Naive thymus-derived CD8-positive, alpha-beta T cell (primary cell): ENCODE data around the gene FBXL14. TPM values are rescaled to one million over a fixed set of nuclear protein-coding genes. Genes with fewer than 3 reads are reported as not detected.
"Not testable (repeated sequence)": the region's sequence is repeated elsewhere in the genome, so short reads cannot be mapped to it uniquely, and the experiment has no call there.

ENCODE experiments used
- ATAC-seq, 2 donors: fragments of 150-1000 bp; cut with Tn5 transposase in 1 of 2; sonication (Bioruptor Pico), chemical (Tn5 transposase) in 1 of 2; 1 replicate in 1 of 2; 2 replicates in 1 of 2; pipeline ENCODE4 v1.10.0; 2021; ENCODE audit warnings: mild to moderate bottlenecking in 2 of 2, moderate library complexity in 2 of 2
- POLR2A ChIA-PET: fragments of 350-600 bp; sonication (Branson Sonifier 250); formaldehyde crosslinking; loops from one replicate; lab custom pipeline; 2021; ENCODE audit warnings: antibody characterized with exemption; lab: Charles Lee
- DNase-seq, 10 donors: peaks; one replicate each; pipeline versions ENCODE4 v3.0.0 to v3.0.0-alpha.2; 2020 to 2022
- H3K27ac Mint-ChIP-seq, 10 donors: one replicate each; pipeline ENCODE4 v1.8.0; 2020 to 2022; ENCODE audit warnings: mild to moderate bottlenecking in 10 of 10, mixed read lengths in 10 of 10, moderate library complexity in 4 of 10, inconsistent platforms in 1 of 10
- H3K27me3 Mint-ChIP-seq, 5 donors: one replicate each; pipeline ENCODE4 v1.8.0; 2021 to 2022; ENCODE audit warnings: mixed read lengths in 5 of 5
- H3K36me3 Mint-ChIP-seq, 3 donors: one replicate each; pipeline ENCODE4 v1.8.0; 2020 to 2022; ENCODE audit warnings: mixed read lengths in 3 of 3, mild to moderate bottlenecking in 2 of 3, inconsistent platforms in 1 of 3
- H3K4me1 Mint-ChIP-seq, 4 donors: one replicate each; pipeline ENCODE4 v1.8.0; 2021 to 2022; ENCODE audit warnings: mixed read lengths in 4 of 4
- H3K4me3 Mint-ChIP-seq, 10 donors: one replicate each; pipeline ENCODE4 v1.8.0; 2020 to 2022; ENCODE audit warnings: mild to moderate bottlenecking in 10 of 10, mixed read lengths in 10 of 10, moderate library complexity in 6 of 10, inconsistent platforms in 1 of 10
- H3K9me3 Mint-ChIP-seq, 9 donors: one replicate each; pipeline ENCODE4 v1.8.0; 2020 to 2022; ENCODE audit warnings: mixed read lengths in 9 of 9, mild to moderate bottlenecking in 3 of 9, inconsistent platforms in 1 of 9, moderate library complexity in 1 of 9
- polyA plus RNA-seq, 3 donors: library from polyadenylated mRNA; unstranded; fragments of 300-500 nt; fragmentation: Illumina TruSeq; gene quantifications; one replicate each; pipeline ENCODE4 v1.2.3, GENCODE V29; 2021
- total RNA-seq, 8 experiments: library from RNA in 2 of 8; stranded (reverse) in 2 of 8; gene quantifications; one replicate each; pipeline ENCODE4 v1.2.3 and lab custom pipeline; 2021 to 2026

FBXL14 gene
- total and polyA plus RNA-seq, 5 experiments from 2014 or later: 12.1 to 38.8 (median 24.5) TPM

DNA sequence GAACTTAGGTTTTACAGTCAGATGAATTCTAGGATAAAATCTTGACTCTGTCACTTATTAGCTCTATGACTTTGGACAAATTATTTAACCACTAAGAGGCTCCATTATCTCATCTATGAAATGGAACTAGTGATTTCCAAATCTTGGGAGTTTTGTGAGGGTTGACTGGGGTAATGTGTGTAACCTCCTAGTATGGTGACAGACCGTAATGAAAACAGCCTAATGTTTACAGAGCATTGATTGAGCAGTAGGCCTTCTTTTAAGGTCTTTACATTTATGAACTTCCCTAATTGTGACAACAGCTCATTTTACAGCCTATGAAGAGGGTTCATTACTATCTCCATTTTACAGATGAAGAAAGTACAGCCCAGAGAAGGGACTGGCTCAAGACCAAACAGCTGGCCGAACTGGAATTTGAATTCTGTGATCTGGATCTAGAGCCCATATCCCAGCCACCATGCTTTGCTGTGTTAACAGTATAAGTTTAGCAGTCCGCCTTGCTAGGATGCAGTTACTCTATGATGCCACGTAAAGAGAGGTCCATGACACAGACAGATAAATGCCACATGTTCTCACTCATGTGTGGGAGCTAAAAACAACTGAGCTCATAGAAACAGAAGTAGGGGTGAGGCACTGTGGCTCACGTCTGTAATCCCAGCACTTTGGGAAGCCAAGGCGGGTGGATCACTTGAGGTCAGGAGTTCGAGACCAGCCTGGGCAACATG is 9.1 kb upstream of the FBXL14 start:
- POLR2A ChIA-PET: interaction anchor here (0.9 to 3.5 kb wide), 4 partner anchors 10 to 494 kb away, joined by 4 to 62 read pairs (median 10); partner anchors contain the start of gene FBXL14
- ATAC-seq (no peak), DNase-seq (no peak)
- peaks cover 0 to 4% (median 0%) of the 10 kb centered on the region in 5 donors for H3K27me3 Mint-ChIP-seq
- H3K4me3 Mint-ChIP-seq: peak overlapping the region in 7 of 10 donors; percentile 26 to 97 (median 49)
- H3K9me3 Mint-ChIP-seq: no peaks in the 10 kb centered on the region
- H3K36me3 Mint-ChIP-seq: no peaks in the 10 kb centered on the region
- peak overlapping the region in 8 of 10 donors; percentile 44 to 99 (median 97) for H3K27ac Mint-ChIP-seq
- peaks cover 17 to 38% (median 33%) of the 10 kb centered on the region in 4 donors for H3K4me1 Mint-ChIP-seq

- DNase-seq, ATAC-seq, H3K9me3 Mint-ChIP-seq, H3K27me3 Mint-ChIP-seq, H3K36me3 Mint-ChIP-seq: not testable (repeated sequence)
- peak overlapping the region in 7 of 10 donors; percentile 32 to 97 (median 50) for H3K4me3 Mint-ChIP-seq
- POLR2A ChIA-PET: interaction anchor here (0.9 to 3.5 kb wide), 7 partner anchors 9 to 493 kb away, joined by 3 to 62 read pairs (median 6); partner anchors contain the start of gene FBXL14
- peaks cover 18 to 38% (median 33%) of the 10 kb centered on the region in 4 donors for H3K4me1 Mint-ChIP-seq
- H3K27ac Mint-ChIP-seq: peak overlapping the region in 9 of 10 donors; percentile 97 to 99 (median 98)
Observed at GRCh38 chr12:1602706-1603105, 8.3 kb upstream of the FBXL14 start.

DNA sequence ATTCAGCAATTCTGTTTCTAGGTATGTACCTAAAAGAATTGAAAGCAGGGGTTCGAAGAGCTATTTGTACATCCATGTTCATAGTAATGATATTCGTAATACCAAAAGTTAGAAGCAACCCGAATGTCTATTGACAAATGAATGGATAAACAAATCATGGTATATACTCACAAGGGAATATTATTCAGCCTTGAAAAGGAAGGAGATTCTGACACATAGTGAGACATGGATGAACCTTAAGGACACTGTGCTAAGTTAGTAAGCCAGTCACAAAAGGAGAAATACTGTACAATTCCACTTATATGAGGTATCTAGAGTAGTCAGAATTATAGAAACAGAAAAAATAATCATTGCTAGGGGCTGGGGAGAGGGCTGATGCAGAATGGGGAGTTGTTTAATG is 4.4 kb upstream of the FBXL14 start:
- POLR2A ChIA-PET: interaction anchor here (1.2 kb wide), 1 partner anchor 11 kb away, joined by 3 read pairs; no protein-coding TSS in a partner anchor
- DNase-seq: no peak
- H3K9me3 Mint-ChIP-seq: no peaks in the 10 kb centered on the region
- ATAC-seq: no peak
- H3K4me1 Mint-ChIP-seq: peaks cover 16 to 37% (median 35%) of the 10 kb centered on the region in 4 donors
- H3K36me3 Mint-ChIP-seq: no peaks in the 10 kb centered on the region
- H3K27ac Mint-ChIP-seq: peak overlapping the region in 3 of 10 donors; percentile 4 to 67 (median 4)
- no peaks in the 10 kb centered on the region for H3K27me3 Mint-ChIP-seq
- H3K4me3 Mint-ChIP-seq: no peak overlapping the region

DNA sequence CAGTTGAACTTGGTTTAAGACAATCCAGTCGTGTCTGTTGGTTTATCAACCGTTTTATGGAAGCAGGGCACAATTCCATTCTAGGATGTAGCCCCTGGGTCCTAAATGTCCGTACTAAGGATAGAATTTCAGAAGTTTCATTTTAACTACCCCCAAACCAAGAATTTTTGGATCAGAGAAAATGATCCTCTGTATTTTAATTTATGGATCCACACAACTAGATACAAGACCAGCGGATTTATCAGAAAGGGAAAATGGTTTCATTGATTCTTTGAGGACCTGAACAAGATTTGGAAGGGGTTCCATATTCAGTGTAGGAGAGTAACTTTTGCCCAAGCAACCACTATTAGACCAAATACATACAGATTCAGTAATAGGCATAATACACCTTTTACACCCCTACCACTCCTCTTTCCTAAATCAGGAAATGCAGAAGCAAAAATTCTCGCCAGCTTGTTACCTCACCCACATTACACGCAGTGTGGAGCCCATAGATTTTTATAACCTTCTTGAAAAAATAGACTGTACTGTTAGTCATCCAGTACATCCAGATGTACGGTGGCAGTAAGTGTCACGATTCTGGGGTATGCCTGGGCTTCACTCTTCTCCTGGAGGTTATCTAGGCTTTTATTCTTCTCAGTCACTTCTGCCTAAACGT is 1.4 kb upstream of the FBXL14 start:
- Mint-ChIP-seq H3K4me1 (peaks cover 21 to 42% (median 39%) of the 10 kb centered on the region in 4 donors), H3K9me3 (no peaks in the 10 kb centered on the region), H3K36me3 (peaks cover 0 to 3% (median 0%) of the 10 kb centered on the region in 3 donors), H3K4me3 (peak overlapping the region; percentile 86 to 97 (median 94)), H3K27ac (peak overlapping the region; percentile 91 to 99 (median 97)), H3K27me3 (no peaks in the 10 kb centered on the region)
- no peak for DNase-seq
- POLR2A ChIA-PET: interaction anchor here (1.5 kb wide), 1 partner anchor 646 kb away, joined by 6 read pairs; the partner anchor contains the start of gene RAD52
- no peak for ATAC-seq

GRCh38 chr12:1595026-1595561 is 713 bp upstream of the FBXL14 start:
- POLR2A ChIA-PET: interaction anchor here (1.0 to 3.6 kb wide), 4 partner anchors 8 to 844 kb away, joined by 4 to 62 read pairs (median 10); partner anchors contain the start of gene RAD52
- Mint-ChIP-seq H3K27ac (peak overlapping the region; percentile 91 to 99 (median 97)), H3K36me3 (peaks cover 0 to 7% (median 0%) of the 10 kb centered on the region in 3 donors), H3K27me3 (no peaks in the 10 kb centered on the region), H3K4me3 (peak overlapping the region; percentile 86 to 97 (median 94)), H3K9me3 (no peaks in the 10 kb centered on the region), H3K4me1 (peaks cover 25 to 49% (median 45%) of the 10 kb centered on the region in 4 donors)
- DNase-seq (peak in 1 of 10 donors; percentile 23), ATAC-seq (peak in 1 of 2 donors; percentile 4)

DNA sequence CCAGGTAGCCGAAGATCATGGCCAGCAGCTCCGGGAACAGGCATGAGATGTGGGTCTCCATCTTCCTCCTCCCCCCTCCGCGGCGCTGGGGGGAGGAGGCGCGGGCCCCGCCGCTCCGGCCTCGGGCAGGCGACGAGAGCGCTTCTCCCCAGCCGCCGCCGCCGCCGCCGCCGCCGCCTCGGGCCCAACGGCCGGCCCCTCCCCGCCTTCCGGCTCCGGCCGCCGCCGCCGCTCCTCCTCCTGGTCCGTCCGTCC is 448 bp downstream of the FBXL14 start:
- POLR2A ChIA-PET: interaction anchor here (0.8 to 3.6 kb wide), 9 partner anchors 9 to 644 kb away, joined by 3 to 62 read pairs (median 6); partner anchors contain the start of gene RAD52
- H3K27me3 Mint-ChIP-seq: no peaks in the 10 kb centered on the region
- no peak for DNase-seq
- H3K4me3 Mint-ChIP-seq: peak overlapping the region; percentile 87 to 97 (median 95)
- H3K27ac Mint-ChIP-seq: peak overlapping the region in 6 of 10 donors; percentile 82 to 97 (median 92)
- peaks cover 0 to 11% (median 0%) of the 10 kb centered on the region in 3 donors for H3K36me3 Mint-ChIP-seq
- peaks cover 29 to 58% (median 55%) of the 10 kb centered on the region in 4 donors for H3K4me1 Mint-ChIP-seq
- no peaks in the 10 kb centered on the region for H3K9me3 Mint-ChIP-seq
- ATAC-seq: no peak

DNA sequence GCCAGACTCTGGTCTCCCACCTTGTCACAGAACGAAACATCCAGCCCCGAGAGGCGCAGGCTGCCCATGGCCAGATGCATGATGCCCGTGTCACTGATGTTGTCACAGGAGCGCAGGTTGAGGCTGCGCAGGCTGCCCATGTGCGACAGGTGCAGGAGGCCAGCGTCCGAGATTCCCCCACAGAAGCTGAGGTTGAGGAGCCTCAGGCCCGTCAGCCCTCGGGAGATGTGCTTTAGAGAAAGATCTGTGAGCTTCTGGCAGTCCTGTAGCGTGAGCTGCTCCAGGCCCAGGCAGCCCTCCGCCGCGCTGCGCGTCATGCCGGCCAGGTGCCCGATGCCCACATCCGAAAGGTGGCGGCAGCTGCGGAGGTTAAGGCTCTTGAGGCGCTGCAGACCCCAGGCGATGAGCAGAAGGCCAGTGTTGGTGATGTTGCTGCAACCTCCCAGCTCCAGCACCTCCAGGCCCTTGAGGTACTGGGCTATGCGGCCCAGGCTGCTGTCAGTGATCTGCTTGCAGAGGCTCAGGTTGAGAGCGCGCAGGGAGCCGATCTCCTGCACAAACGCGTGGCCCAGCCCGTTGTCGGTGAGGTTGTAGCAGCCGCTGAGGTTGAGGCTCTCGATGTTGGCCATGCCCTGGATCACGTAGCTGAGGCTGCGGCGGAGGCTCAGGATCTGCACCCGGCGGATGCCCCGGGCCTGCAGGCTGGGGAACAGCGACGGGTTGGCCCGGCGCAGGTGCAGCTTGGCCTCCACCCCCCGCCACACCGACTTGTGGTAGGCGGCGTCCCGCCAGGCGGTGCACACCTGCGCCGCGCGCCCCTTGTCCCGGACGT is 991 bp downstream of the FBXL14 start:
- H3K9me3 Mint-ChIP-seq: no peaks in the 10 kb centered on the region
- POLR2A ChIA-PET: interaction anchor here (0.8 to 3.6 kb wide), 13 partner anchors 9 to 841 kb away, joined by 3 to 62 read pairs (median 6); partner anchors contain the start of genes RAD52 and WNK1
- DNase-seq (peak; percentile 44 to 80 (median 60)), ATAC-seq (peak; percentile 42 to 46)
- no peaks in the 10 kb centered on the region for H3K27me3 Mint-ChIP-seq
- peak overlapping the region; percentile 66 to 97 (median 94) for H3K27ac Mint-ChIP-seq
- peak overlapping the region; percentile 87 to 97 (median 95) for H3K4me3 Mint-ChIP-seq
- peaks cover 35 to 63% (median 60%) of the 10 kb centered on the region in 4 donors for H3K4me1 Mint-ChIP-seq
- peaks cover 0 to 16% (median 0%) of the 10 kb centered on the region in 3 donors for H3K36me3 Mint-ChIP-seq

GRCh38 chr12:1592444-1593173 is 1.8 kb downstream of the FBXL14 start:
- Mint-ChIP-seq H3K27me3 (no peaks in the 10 kb centered on the region), H3K27ac (peak overlapping the region; percentile 66 to 97 (median 94)), H3K4me3 (peak overlapping the region; percentile 87 to 97 (median 95)), H3K4me1 (peaks cover 38 to 71% (median 68%) of the 10 kb centered on the region in 4 donors), H3K36me3 (peaks cover 0 to 18% (median 0%) of the 10 kb centered on the region in 3 donors), H3K9me3 (no peaks in the 10 kb centered on the region)
- POLR2A ChIA-PET: interaction anchor here (1.1 to 3.6 kb wide), 11 partner anchors 9 to 841 kb away, joined by 4 to 62 read pairs (median 6); partner anchors contain the start of genes RAD52 and WNK1
- DNase-seq: peak; percentile 15 to 86 (median 52)
- peak; percentile 13 to 35 for ATAC-seq

DNA sequence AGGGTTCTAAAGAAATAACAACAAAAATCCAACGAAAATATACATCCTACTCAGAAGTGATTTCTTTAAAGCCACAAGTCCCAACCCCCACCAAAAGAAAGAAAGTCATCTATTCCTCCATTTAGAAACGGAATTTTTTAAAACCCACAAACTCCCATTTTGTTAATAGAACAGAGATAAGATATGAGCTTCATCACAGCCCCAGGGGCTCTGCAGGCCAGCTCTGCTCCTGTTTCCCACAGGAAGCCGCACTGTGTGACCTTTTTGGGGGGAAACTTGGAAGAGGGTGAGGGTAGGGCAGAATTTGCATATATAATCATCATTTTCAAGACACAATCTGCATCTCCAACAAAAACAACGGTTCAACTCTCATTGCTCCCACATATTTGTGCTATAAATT is 2.8 kb downstream of the FBXL14 start:
- no peak for ATAC-seq

DNA sequence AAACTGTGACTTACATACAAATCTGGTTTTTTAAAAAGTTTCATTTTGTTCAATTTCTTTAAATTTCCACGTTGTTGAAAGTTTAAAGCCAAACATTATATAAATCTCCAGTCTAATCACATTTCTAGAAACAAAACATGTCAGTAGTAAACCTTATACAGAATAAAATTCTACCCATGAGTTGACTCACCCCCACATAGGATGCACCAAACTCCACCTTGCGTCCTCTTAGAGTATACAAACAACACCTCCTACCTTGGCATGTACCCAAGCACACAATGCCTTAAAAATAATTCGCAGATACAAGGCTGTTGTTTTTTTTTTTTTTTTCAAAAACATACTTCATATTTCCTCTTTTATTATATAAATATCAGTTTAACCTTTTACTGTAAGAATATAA is 3.3 kb downstream of the FBXL14 start:
- ATAC-seq: peak in 1 of 2 donors; percentile 14
- Mint-ChIP-seq H3K27me3 (no peaks in the 10 kb centered on the region), H3K36me3 (peaks cover 0 to 30% (median 0%) of the 10 kb centered on the region in 3 donors), H3K4me3 (peak overlapping the region; percentile 75 to 97 (median 88)), H3K4me1 (peaks cover 39 to 75% (median 71%) of the 10 kb centered on the region in 4 donors), H3K9me3 (no peaks in the 10 kb centered on the region), H3K27ac (peak overlapping the region; percentile 3 to 89 (median 79))
- POLR2A ChIA-PET: interaction anchor here (1.7 kb wide), 1 partner anchor 11 kb away, joined by 4 read pairs; no protein-coding TSS in a partner anchor
- DNase-seq: peak in 8 of 10 donors; percentile 22 to 71 (median 42)

More for the DNA sequence above, 2.8 kb downstream of the FBXL14 start:
- DNase-seq: no peak
- Mint-ChIP-seq H3K27me3 (no peaks in the 10 kb centered on the region), H3K27ac (peak overlapping the region; percentile 45 to 97 (median 86)), H3K36me3 (peaks cover 0 to 27% (median 0%) of the 10 kb centered on the region in 3 donors), H3K4me3 (peak overlapping the region; percentile 87 to 97 (median 95)), H3K9me3 (no peaks in the 10 kb centered on the region), H3K4me1 (peaks cover 39 to 76% (median 73%) of the 10 kb centered on the region in 4 donors)
- POLR2A ChIA-PET: interaction anchor here (2.2 to 3.6 kb wide), 3 partner anchors 11 to 474 kb away, joined by 6 to 62 read pairs (median 13); no protein-coding TSS in a partner anchor
